ENCODE data around the gene ZNHIT2.

ZNHIT2 gene

DNA sequence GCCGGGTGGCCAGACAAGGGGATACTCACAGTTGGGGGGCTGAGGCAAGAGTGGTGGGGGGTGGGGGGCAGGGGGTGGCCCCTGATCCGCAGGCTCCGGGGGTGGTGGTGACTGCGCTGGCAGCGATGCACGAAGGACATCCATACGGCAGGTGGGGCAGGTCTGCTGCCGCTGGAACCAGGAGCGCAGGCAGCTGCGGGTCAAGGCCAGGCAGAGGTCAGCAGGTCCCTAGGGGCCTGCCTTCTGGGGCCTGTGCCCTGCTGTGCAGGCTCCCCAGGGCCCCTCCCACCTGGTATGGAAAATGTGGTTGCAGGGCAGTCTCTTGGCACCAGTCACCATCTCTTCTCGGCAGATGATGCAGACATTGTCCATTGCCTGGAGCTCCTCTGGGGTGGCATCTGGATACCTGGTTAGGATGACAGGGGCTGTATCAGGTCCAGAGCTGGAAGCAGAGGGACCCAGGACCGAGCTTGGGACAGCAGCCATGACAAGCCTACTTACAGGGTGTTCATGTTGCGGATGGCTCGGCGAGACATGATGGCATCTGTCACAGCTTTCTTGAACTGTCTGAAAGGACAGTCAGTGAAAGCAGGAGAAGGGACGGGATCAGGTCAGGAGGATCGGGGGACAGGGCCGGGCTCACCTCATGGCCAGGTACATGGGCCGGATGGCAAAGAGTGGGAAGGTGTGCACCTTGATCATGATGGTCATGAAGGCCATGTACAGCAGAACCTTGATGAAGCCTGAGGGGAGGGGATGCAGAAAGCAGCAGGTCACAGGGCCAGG lies 13.3 kb upstream of the ZNHIT2 start:
- no peak for DNase-seq (ENCODE audit: low read depth)
- TF ChIP-seq, protein P1, sequence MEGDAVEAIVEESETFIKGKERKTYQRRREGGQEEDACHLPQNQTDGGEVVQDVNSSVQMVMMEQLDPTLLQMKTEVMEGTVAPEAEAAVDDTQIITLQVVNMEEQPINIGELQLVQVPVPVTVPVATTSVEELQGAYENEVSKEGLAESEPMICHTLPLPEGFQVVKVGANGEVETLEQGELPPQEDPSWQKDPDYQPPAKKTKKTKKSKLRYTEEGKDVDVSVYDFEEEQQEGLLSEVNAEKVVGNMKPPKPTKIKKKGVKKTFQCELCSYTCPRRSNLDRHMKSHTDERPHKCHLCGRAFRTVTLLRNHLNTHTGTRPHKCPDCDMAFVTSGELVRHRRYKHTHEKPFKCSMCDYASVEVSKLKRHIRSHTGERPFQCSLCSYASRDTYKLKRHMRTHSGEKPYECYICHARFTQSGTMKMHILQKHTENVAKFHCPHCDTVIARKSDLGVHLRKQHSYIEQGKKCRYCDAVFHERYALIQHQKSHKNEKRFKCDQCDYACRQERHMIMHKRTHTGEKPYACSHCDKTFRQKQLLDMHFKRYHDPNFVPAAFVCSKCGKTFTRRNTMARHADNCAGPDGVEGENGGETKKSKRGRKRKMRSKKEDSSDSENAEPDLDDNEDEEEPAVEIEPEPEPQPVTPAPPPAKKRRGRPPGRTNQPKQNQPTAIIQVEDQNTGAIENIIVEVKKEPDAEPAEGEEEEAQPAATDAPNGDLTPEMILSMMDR (IDR thresholded peaks at IDR 0.05; ENCODE audit: low read length, missing control alignments) = no peak
- H3K4me3 ChIP-seq (replicated peaks; ENCODE audit: low read depth, low read length) = no peak overlapping the region

DNA sequence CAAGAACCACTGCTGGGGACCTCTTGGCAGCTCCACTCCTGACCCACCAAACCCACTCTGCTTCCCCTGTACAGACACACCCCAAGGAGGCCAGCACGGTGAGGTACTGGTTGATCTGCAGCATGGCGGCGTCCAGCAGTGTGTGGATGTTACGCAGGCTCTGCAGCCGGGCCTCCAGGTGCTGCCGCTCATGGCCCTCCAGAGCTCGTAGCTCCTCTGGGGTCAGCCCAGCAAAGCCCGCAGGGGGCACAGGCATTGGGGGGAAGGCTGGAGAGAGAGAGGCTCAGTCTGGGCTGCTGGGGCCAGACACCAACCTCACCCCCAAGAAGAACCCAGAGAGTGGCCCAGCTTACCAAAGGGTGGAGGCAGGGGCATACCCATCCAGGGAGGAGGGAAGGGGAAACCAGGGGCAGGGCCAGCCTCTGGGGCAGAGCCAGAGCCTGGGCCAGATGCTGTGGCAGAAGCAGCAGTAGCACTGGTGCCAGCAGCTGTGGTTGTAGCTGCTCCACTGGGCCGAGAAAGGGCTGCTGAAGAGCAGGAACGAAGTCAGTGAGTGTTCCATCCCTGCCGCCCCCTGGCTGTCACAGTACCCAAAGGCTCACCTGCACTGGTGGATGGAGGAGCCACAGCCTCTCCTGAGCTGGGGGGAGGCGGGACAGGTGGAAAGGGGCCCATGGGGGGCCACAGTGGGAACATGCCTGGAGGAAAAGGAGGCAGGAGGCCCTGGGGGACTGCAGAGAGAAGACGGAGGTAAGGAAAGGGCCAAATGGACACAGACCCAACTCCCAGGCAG lies 12.3 kb upstream of the ZNHIT2 start:
- DNase-seq (ENCODE audit: low read depth) = no peak
- H3K4me3 ChIP-seq (replicated peaks; ENCODE audit: low read depth, low read length) = no peak overlapping the region
- TF ChIP-seq, protein P1 (IDR thresholded peaks at IDR 0.05; ENCODE audit: low read length, missing control alignments) = no peak

DNA sequence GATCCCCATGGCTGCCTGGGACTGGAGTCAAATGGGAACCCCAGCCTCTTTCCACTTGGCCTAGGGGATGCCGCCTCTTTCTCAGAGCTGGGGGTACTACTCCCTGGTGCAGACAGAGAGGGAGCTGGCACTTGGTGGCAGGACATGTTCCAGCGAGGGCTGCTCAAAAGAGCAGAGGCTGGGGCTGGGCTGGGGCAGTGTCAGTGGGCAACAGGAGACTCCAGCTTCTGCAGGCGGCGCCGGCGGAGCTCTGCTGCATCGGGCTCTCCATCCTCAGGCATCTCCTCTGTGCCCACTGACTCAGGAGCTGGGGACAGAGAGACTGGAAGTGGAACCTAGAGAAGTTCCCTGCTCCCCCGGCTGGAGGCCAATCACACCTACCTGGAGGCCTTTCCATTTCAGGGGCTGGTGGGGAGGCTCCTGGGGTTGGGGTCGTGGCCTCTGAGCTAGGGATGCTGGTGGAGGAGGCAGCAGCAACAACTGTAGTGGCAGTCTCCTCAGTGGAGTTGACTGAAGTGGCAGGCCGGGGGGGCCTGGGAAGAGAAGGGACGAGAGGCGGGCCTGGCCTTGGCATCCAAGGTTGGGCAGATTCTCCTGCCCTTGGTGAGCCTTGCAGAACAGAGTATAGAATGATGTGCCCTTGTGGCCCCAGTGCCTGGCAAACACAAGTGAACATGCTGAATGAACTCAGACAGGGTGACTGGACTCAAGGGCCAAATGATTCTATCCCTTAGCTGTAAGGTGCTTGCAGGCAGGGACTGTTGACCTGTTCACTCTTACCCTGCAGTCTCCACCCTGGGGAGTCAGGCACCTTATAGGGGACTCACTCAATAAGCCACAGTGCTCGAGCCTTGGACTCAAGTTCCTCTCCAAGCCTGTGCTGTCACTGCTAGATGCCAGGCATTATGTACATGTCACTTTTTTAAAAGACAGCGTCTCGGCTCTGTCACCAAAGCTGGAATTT lies 11.0 kb upstream of the ZNHIT2 start:
- DNase-seq (ENCODE audit: low read depth) = no peak
- H3K4me3 ChIP-seq (replicated peaks; ENCODE audit: low read depth, low read length) = no peak overlapping the region
- TF ChIP-seq, protein P1 (IDR thresholded peaks at IDR 0.05; ENCODE audit: low read length, missing control alignments) = no peak

DNA sequence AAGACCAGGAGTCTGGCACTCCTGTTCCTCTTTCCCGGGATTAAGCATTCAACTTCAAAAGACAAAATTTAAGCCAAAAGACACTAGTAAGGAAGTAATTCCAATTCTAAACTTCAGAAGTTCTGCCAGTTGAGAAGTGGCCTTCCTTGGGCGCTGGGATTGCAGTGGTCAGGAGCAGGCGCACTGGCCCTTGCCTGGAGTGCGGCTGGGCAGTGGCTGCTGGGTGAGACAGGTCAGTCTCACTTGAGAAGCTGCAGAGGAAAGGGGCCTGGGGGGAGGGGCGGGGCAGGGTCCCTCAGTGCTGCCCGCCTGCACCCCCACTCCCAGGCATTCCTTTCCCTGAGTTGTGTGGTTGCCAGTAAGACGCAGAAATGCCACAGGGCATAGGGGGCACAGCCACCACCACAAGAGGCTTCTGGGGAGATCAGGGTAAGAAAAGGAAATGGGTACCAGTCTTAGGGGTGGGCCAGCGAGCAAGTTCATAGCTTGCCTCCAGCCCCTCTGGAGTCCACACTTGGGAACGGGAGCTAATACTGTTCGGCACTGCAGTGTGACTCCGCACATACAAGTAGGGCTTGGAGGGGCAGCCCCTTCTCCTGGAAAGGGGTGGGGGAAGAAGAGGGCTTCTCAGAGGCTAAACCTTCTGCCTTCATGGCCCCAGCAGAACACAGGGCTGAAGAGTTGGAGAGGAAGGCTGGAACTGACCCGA lies 10.1 kb upstream of the ZNHIT2 start:
- TF ChIP-seq, protein P1 (IDR thresholded peaks at IDR 0.05; ENCODE audit: low read length, missing control alignments) = no peak
- no peak for DNase-seq (ENCODE audit: low read depth)

DNA sequence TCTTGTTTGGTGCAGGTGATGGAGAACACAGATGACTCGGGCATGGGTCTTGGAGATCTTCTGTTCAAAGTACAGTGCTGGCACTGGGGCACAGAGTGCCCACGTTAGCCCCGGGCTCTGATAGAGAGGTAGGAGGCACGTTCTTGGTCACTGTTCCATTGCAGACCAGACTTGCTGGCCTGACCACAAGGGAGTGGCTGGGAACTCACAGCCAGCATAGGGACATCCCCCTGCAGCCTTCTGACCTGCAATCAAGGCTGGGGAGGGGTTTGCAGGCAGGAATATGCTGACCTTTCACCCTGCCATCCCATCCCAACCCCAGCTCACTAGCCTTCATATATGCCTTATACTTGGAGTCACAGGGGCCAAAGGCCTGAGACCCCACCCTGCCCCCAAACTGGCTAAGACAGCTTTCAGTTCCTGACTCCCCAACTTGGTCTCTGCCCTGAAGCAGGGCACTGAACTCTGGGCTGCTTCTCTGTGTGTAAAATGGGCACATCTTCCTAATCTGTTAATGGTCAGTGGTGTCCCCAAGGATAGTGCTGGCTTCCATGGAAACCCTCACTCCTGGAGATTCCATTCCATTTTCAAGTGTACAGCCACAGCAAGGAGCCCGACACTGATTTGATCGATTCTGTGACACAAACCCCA lies 9.2 kb upstream of the ZNHIT2 start:
- no peak overlapping the region for H3K4me3 ChIP-seq (replicated peaks; ENCODE audit: low read depth, low read length)
- DNase-seq (ENCODE audit: low read depth) = no peak
- TF ChIP-seq, protein P1 (IDR thresholded peaks at IDR 0.05; ENCODE audit: low read length, missing control alignments) = no peak

More for the DNA sequence above, 10.1 kb upstream of the ZNHIT2 start:
- no peak overlapping the region for H3K4me3 ChIP-seq (replicated peaks; ENCODE audit: low read depth, low read length)
